H1 (cell line): ENCODE data around the gene GNG13. TPM values are rescaled to one million over a fixed set of nuclear protein-coding genes. Genes with fewer than 3 reads are reported as not detected.

Source experiments
- ASH2L ChIP-seq: fragments of 200-600, 300-600 bp; sonication (generic); IDR thresholded peaks from one replicate; pipeline ENCODE4 v1.7.1; 2017; ENCODE audit warnings: low read length
- BACH1 ChIP-seq: IDR thresholded peaks from 2 replicates; pipeline ENCODE4 v1.6.1; 2012; ENCODE audit warnings: low read length, improper control_type of control experiment
- CHD2 ChIP-seq: IDR thresholded peaks from 2 replicates; pipeline ENCODE4 v1.6.1; 2012; ENCODE audit warnings: low read length, improper control_type of control experiment
- EZH2 ChIP-seq: fragments of 200-600 bp; sonication (generic); IDR thresholded peaks from 2 replicates; pipeline ENCODE4 v1.7.1; 2012; ENCODE audit warnings: low read depth, mild to moderate bottlenecking, moderate library complexity, low read length, inconsistent platforms; ENCODE audit not compliant: severe bottlenecking
- HDAC2 ChIP-seq, 2 experiments: fragments of 300-600 bp in 1 of 2; sonication (generic) in 1 of 2; IDR thresholded peaks; 2 replicates each; pipeline ENCODE4 v1.6.1; 2011 to 2012; ENCODE audit warnings: low read depth in 2 of 2, low read length in 2 of 2, mild to moderate bottlenecking in 2 of 2, moderate library complexity in 2 of 2, borderline replicate concordance in 1 of 2, inconsistent platforms in 1 of 2
- TAF7 ChIP-seq: optimal IDR thresholded peaks from 2 replicates; pipeline ENCODE3; 2011; ENCODE audit warnings: low read depth, mild to moderate bottlenecking, inconsistent platforms, low read length, moderate library complexity, borderline replicate concordance
- polyA plus RNA-seq, 7 experiments: library from polyadenylated mRNA; depleted of rRNA in 3 of 7; stranded (reverse) in 5 of 7; unstranded in 2 of 7; fragments of >200 nt in 5 of 7; fragments of 200-250 nt in 2 of 7; gene quantifications; 1 replicate in 5 of 7; 2 replicates in 1 of 7; 4 replicates in 1 of 7; pipeline versions ENCODE4 v1.2.1 to v1.2.3, GENCODE V29; 2011 to 2013; ENCODE audit warnings: missing spikeins in 2 of 7, mixed read lengths in 2 of 7
- total RNA-seq: library from RNA; stranded (reverse); fragmentation: NEBNext Ultra II Directional; extraction: Animal tissue kit (Norgen Biotek cat#: 25700); gene quantifications from 2 replicates; pipeline ENCODE4 v1.2.1, GENCODE V29; 2021
- TF ChIP-seq, protein P1 (sequence below): fragments of 300-600 bp; sonication (generic); IDR thresholded peaks from 2 replicates; pipeline ENCODE4 v1.7.1; 2012; ENCODE audit warnings: low read length, moderate library complexity, mild to moderate bottlenecking, inconsistent platforms; ENCODE audit not compliant: insufficient replicate concordance

The GNG13 gene
- total and polyA plus RNA-seq, 2 of the 8 experiments (the other 6 are each of a cell fraction or from before 2014, with no cell fraction given), result not detected

DNA sequence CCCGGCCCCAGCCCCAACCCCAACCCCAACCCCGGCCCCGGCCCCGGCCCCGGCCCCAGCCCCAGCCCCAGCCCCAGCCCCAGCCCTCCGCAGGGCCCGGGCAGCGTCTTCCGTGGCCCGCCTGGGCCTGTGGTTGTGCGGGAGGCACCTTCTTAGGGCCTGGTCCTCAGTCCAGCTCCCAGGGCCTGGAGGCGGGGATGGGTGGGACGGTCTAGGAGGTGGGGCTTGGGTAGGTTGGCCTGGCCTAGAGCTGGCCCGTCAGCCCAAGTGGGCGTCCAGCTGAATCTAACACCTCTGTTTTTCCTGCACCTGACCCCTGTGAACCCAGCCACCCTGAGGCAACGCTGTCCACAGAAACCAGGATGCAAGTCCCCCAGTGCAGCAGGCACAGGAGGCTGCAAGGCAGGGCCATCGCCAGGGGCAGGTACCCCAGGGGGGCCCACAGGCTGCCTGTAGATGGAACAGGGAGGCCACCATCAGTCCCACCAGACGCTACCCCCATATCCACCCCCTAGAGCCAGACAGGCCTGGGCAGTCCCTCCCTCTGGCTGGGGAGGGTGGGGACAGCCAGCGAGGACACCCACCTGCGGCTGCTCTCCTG, 31.2 kb downstream of the GNG13 start (continued):
- TF ChIP-seq, protein P1, sequence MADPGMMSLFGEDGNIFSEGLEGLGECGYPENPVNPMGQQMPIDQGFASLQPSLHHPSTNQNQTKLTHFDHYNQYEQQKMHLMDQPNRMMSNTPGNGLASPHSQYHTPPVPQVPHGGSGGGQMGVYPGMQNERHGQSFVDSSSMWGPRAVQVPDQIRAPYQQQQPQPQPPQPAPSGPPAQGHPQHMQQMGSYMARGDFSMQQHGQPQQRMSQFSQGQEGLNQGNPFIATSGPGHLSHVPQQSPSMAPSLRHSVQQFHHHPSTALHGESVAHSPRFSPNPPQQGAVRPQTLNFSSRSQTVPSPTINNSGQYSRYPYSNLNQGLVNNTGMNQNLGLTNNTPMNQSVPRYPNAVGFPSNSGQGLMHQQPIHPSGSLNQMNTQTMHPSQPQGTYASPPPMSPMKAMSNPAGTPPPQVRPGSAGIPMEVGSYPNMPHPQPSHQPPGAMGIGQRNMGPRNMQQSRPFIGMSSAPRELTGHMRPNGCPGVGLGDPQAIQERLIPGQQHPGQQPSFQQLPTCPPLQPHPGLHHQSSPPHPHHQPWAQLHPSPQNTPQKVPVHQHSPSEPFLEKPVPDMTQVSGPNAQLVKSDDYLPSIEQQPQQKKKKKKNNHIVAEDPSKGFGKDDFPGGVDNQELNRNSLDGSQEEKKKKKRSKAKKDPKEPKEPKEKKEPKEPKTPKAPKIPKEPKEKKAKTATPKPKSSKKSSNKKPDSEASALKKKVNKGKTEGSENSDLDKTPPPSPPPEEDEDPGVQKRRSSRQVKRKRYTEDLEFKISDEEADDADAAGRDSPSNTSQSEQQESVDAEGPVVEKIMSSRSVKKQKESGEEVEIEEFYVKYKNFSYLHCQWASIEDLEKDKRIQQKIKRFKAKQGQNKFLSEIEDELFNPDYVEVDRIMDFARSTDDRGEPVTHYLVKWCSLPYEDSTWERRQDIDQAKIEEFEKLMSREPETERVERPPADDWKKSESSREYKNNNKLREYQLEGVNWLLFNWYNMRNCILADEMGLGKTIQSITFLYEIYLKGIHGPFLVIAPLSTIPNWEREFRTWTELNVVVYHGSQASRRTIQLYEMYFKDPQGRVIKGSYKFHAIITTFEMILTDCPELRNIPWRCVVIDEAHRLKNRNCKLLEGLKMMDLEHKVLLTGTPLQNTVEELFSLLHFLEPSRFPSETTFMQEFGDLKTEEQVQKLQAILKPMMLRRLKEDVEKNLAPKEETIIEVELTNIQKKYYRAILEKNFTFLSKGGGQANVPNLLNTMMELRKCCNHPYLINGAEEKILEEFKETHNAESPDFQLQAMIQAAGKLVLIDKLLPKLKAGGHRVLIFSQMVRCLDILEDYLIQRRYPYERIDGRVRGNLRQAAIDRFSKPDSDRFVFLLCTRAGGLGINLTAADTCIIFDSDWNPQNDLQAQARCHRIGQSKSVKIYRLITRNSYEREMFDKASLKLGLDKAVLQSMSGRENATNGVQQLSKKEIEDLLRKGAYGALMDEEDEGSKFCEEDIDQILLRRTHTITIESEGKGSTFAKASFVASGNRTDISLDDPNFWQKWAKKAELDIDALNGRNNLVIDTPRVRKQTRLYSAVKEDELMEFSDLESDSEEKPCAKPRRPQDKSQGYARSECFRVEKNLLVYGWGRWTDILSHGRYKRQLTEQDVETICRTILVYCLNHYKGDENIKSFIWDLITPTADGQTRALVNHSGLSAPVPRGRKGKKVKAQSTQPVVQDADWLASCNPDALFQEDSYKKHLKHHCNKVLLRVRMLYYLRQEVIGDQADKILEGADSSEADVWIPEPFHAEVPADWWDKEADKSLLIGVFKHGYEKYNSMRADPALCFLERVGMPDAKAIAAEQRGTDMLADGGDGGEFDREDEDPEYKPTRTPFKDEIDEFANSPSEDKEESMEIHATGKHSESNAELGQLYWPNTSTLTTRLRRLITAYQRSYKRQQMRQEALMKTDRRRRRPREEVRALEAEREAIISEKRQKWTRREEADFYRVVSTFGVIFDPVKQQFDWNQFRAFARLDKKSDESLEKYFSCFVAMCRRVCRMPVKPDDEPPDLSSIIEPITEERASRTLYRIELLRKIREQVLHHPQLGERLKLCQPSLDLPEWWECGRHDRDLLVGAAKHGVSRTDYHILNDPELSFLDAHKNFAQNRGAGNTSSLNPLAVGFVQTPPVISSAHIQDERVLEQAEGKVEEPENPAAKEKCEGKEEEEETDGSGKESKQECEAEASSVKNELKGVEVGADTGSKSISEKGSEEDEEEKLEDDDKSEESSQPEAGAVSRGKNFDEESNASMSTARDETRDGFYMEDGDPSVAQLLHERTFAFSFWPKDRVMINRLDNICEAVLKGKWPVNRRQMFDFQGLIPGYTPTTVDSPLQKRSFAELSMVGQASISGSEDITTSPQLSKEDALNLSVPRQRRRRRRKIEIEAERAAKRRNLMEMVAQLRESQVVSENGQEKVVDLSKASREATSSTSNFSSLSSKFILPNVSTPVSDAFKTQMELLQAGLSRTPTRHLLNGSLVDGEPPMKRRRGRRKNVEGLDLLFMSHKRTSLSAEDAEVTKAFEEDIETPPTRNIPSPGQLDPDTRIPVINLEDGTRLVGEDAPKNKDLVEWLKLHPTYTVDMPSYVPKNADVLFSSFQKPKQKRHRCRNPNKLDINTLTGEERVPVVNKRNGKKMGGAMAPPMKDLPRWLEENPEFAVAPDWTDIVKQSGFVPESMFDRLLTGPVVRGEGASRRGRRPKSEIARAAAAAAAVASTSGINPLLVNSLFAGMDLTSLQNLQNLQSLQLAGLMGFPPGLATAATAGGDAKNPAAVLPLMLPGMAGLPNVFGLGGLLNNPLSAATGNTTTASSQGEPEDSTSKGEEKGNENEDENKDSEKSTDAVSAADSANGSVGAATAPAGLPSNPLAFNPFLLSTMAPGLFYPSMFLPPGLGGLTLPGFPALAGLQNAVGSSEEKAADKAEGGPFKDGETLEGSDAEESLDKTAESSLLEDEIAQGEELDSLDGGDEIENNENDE, result no peak
- TF ChIP-seq TAF7, result no peak
- no peak for TF ChIP-seq CHD2
- no peak for TF ChIP-seq BACH1
- no peak for TF ChIP-seq HDAC2 (IDR thresholded peaks at IDR 0.05; ENCODE audit: borderline replicate concordance in 1 of 2, low read depth in 2 of 2, low read length in 2 of 2)
- TF ChIP-seq EZH2, result no peak
- no peak for TF ChIP-seq ASH2L
